Measurements from ENCODE around the gene MAP3K19.

DNA sequence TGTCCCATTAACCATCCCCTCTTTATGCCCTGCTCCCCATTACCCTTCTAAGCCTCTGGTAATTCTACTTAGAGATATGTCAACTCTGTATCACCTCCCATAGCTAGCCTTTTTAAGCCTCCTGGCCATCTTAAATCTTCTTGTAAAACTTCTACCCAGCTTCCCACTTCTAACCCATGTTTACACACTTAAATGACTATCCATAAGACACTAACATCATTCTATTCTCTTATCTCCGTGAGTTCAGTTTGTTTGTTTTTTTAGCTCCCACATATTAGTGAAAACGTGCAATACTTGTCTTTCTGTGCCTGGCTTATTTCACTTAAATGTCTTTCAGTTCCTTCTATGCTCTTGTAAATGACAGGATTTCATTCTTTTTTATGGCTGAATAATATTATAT is 47.3 kb upstream of the MAP3K19 start:
- TF ChIP-seq, protein P1, sequence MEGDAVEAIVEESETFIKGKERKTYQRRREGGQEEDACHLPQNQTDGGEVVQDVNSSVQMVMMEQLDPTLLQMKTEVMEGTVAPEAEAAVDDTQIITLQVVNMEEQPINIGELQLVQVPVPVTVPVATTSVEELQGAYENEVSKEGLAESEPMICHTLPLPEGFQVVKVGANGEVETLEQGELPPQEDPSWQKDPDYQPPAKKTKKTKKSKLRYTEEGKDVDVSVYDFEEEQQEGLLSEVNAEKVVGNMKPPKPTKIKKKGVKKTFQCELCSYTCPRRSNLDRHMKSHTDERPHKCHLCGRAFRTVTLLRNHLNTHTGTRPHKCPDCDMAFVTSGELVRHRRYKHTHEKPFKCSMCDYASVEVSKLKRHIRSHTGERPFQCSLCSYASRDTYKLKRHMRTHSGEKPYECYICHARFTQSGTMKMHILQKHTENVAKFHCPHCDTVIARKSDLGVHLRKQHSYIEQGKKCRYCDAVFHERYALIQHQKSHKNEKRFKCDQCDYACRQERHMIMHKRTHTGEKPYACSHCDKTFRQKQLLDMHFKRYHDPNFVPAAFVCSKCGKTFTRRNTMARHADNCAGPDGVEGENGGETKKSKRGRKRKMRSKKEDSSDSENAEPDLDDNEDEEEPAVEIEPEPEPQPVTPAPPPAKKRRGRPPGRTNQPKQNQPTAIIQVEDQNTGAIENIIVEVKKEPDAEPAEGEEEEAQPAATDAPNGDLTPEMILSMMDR (IDR thresholded peaks at IDR 0.05; ENCODE audit: borderline replicate concordance, extremely low read depth, low read length, poor library complexity, severe bottlenecking): no peak
- TF ChIP-seq EZH2 (IDR thresholded peaks at IDR 0.05; ENCODE audit: borderline replicate concordance, low read depth, low read length, severe bottlenecking): no peak

Data from DND-41 (cell line).